Thoracic aorta (tissue), 2 donors: ENCODE measurements around the gene AMPD3. TPM values are rescaled to one million over a fixed set of nuclear protein-coding genes. Genes with fewer than 3 reads are reported as not detected.

Source experiments
- ATAC-seq: fragments of 150-250 bp; one replicate; pipeline ENCODE4 v1.8.0; 2017; ENCODE audit warnings: low read depth; ENCODE audit not compliant: insufficient number of reproducible peaks, low FRiP score
- DNase-seq: peaks from one replicate; pipeline ENCODE4 v3.0.0-alpha.2; 2020; ENCODE audit warnings: low spot score
- H3K27ac ChIP-seq, 2 donors: fragments of 200-600 bp; sonication (generic); 1 replicate in 1 of 2; 2 replicates in 1 of 2; pipeline ENCODE4 v1.5.1; 2016; ENCODE audit warnings: mild to moderate bottlenecking in 2 of 2, moderate library complexity in 2 of 2
- H3K27me3 ChIP-seq: fragments of 200-600 bp; sonication (generic); replicated peaks from 2 replicates; pipeline ENCODE4 v1.6.0; 2016; ENCODE audit warnings: mild to moderate bottlenecking; ENCODE audit not compliant: insufficient read depth
- H3K36me3 ChIP-seq: fragments of 200-600 bp; sonication (generic); one replicate; pipeline ENCODE4 v1.5.1; 2016
- H3K4me1 ChIP-seq, 2 donors: fragments of 200-600 bp; sonication (generic); 1 replicate in 1 of 2; 2 replicates in 1 of 2; pipeline versions ENCODE4 v1.5.1 to v1.6.0; 2016; ENCODE audit warnings: low read depth in 2 of 2, mild to moderate bottlenecking in 1 of 2; ENCODE audit not compliant: control insufficient read depth in 1 of 2
- H3K4me3 ChIP-seq: fragments of 200-600 bp; sonication (generic); 2 replicates; pipeline ENCODE4 v1.5.1; 2016; ENCODE audit warnings: mild to moderate bottlenecking
- H3K9me3 ChIP-seq: fragments of 200-600 bp; sonication (generic); 2 replicates; pipeline ENCODE4 v1.5.1; 2016
- total RNA-seq, 2 donors: library from RNA; depleted of rRNA; stranded (reverse); fragments of >200 nt; gene quantifications; one replicate each; pipeline versions ENCODE4 v1.1.0 to v1.2.3, GENCODE V29; 2016
- TF ChIP-seq, protein P1 (sequence below): fragments of 200-600 bp; sonication (generic); IDR thresholded peaks from one replicate; pipeline ENCODE4 v1.5.1; 2019; ENCODE audit warnings: antibody characterized with exemption

AMPD3 gene
- total RNA-seq, 2 donors from 2014 or later, result 7.0 to 17.6 TPM

DNA sequence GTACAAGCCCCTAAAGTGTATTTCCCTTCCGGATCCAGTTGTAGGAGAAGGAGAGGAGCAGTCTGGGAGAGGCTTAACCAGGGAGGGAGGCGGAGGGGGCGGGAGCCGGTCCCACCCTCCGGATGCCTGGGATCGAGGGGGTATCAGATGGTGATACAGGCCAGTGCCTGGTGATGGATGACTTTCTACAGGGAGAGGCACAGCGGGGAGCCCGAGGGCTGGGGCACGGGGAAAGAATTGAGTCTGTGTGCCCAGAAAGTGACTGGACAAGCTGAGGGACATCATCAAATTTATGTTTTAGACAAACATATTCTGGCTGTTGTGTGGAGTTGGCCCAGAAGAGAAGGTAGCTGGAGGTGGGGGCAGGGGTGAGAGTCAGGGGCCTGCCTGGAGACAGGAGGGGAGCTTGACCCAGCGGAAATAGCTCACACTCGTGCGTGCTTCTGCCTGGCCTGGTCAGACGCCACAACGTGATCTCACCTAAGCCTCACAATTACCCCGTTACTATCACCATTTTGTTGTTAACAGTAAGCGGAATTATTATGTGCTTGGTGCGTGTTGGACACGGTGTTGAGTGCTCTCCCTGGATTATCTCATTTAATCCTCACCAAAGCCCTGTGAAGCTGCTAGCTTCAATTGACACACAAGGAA lies 42.4 kb downstream of the AMPD3 start:
- no peaks in the 10 kb centered on the region for H3K27me3 ChIP-seq
- no peak overlapping the region for H3K4me3 ChIP-seq
- H3K9me3 ChIP-seq, result no peaks in the 10 kb centered on the region
- peaks cover 3% of the 10 kb centered on the region for H3K36me3 ChIP-seq
- TF ChIP-seq, protein P1, sequence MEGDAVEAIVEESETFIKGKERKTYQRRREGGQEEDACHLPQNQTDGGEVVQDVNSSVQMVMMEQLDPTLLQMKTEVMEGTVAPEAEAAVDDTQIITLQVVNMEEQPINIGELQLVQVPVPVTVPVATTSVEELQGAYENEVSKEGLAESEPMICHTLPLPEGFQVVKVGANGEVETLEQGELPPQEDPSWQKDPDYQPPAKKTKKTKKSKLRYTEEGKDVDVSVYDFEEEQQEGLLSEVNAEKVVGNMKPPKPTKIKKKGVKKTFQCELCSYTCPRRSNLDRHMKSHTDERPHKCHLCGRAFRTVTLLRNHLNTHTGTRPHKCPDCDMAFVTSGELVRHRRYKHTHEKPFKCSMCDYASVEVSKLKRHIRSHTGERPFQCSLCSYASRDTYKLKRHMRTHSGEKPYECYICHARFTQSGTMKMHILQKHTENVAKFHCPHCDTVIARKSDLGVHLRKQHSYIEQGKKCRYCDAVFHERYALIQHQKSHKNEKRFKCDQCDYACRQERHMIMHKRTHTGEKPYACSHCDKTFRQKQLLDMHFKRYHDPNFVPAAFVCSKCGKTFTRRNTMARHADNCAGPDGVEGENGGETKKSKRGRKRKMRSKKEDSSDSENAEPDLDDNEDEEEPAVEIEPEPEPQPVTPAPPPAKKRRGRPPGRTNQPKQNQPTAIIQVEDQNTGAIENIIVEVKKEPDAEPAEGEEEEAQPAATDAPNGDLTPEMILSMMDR, result no peak
- DNase-seq (no peak), ATAC-seq (no peak)
- H3K4me1 ChIP-seq, result no peaks in the 10 kb centered on the region
- H3K27ac ChIP-seq, result no peak overlapping the region

DNA sequence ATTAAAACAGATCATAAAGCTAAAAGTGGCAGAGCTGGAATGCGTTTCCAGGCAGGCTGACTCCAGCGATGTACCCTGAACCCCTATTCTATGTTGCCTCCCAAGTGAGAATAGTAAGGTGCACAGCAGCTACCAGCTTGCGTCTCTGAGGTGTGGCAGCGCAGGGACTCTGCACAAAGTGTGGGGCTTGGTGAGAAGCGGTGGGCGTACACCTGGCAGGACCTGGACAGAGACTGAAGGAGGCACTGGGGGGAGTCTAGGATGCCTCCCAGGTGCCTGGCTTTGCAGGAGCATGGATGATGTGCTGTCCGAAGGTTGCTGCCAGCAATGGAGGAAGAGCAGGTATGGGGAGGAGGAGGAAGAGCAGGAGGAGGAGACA lies 42.9 kb downstream of the AMPD3 start:
- TF ChIP-seq, protein P1, result no peak
- Histone ChIP-seq H3K4me1 (no peaks in the 10 kb centered on the region), H3K9me3 (no peaks in the 10 kb centered on the region), H3K36me3 (peaks cover 3% of the 10 kb centered on the region), H3K27me3 (no peaks in the 10 kb centered on the region), H3K4me3 (no peak overlapping the region), H3K27ac (no peak overlapping the region)
- no peak for DNase-seq
- ATAC-seq, result no peak

GRCh38 chr11:10498426-10499250 lies 43.6 kb downstream of the AMPD3 start:
- DNase-seq, result no peak

DNA sequence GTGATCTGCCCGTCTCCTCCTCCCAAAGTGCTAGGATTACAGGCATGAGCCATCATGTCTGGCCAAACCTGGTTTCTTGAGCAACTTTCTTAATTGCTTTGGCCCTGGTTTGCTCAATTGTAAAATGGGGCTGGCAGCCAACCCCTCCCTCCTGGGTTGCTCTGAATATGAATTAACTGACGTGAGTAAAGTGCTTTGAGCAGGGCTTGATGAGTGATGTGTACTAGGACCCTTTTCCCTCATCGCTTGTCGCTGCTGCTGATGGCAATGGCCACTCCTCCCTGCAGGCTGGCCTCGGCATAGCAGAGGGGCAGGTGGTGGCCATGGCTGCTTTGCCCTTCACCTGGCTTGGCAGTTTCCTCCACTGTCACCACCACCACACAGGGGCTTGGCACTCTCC lies 44.4 kb downstream of the AMPD3 start:
- no peaks in the 10 kb centered on the region for H3K9me3 ChIP-seq
- H3K4me1 ChIP-seq, result peaks cover 0 to 2% of the 10 kb centered on the region in 2 donors
- H3K4me3 ChIP-seq, result no peak overlapping the region
- no peak for ATAC-seq
- peaks cover 3% of the 10 kb centered on the region for H3K36me3 ChIP-seq
- no peak for DNase-seq
- H3K27ac ChIP-seq, result no peak overlapping the region
- H3K27me3 ChIP-seq, result no peaks in the 10 kb centered on the region
- TF ChIP-seq, protein P1, result no peak

More at GRCh38 chr11:10498426-10499250, 43.6 kb downstream of the AMPD3 start:
- TF ChIP-seq, protein P1, result no peak
- Histone ChIP-seq H3K4me1 (no peaks in the 10 kb centered on the region), H3K27me3 (no peaks in the 10 kb centered on the region), H3K36me3 (peaks cover 3% of the 10 kb centered on the region), H3K27ac (no peak overlapping the region), H3K4me3 (no peak overlapping the region), H3K9me3 (no peaks in the 10 kb centered on the region)
- no peak for ATAC-seq

- no peak for ATAC-seq
- no peak for DNase-seq
- H3K36me3 ChIP-seq, result peaks cover 3% of the 10 kb centered on the region
- no peaks in the 10 kb centered on the region for H3K27me3 ChIP-seq
- H3K27ac ChIP-seq, result no peak overlapping the region
- no peak overlapping the region for H3K4me3 ChIP-seq
- peaks cover 0 to 2% of the 10 kb centered on the region in 2 donors for H3K4me1 ChIP-seq
- TF ChIP-seq, protein P1, result no peak
- no peaks in the 10 kb centered on the region for H3K9me3 ChIP-seq
Observed at GRCh38 chr11:10499874-10500601, 45.0 kb downstream of the AMPD3 start.
